SU-DHL-6 (cell line): ENCODE measurements around the gene RAC2.

Experiments
- H2AFZ ChIP-seq: fragments of 200-600 bp; sonication (generic); 2 replicates; pipeline ENCODE4 v1.6.1; 2014; ENCODE audit warnings: low read depth, mild to moderate bottlenecking, moderate library complexity, mixed read lengths, antibody characterized with exemption, low read length; ENCODE audit not compliant: severe bottlenecking
- H3F3A ChIP-seq: fragments of 200-600 bp; shearing (Covaris generic); 2 replicates; pipeline ENCODE4 v1.6.0; 2016; ENCODE audit warnings: antibody characterized with exemption, mild to moderate bottlenecking; ENCODE audit not compliant: insufficient read depth
- H3K27ac ChIP-seq: fragments of 200-600 bp; sonication (generic); 2 replicates; pipeline ENCODE4 v1.5.1; 2016; ENCODE audit warnings: low read depth, mild to moderate bottlenecking, low read length, moderate library complexity, mixed read lengths
- H3K27me3 ChIP-seq: fragments of 200-600 bp; sonication (generic), shearing (Covaris generic); 2 replicates; pipeline ENCODE4 v1.6.0; 2014; ENCODE audit warnings: mild to moderate bottlenecking, low read length
- H3K36me3 ChIP-seq: fragments of 200-600 bp; sonication (generic); 2 replicates; pipeline ENCODE4 v1.6.1; 2014; ENCODE audit warnings: mild to moderate bottlenecking, low read length, mixed read lengths
- H3K4me2 ChIP-seq: fragments of 300-600, 200-600 bp; shearing (Covaris generic), sonication (generic); 2 replicates; pipeline ENCODE4 v1.6.0; 2014; ENCODE audit warnings: low read length, low read depth, mild to moderate bottlenecking; ENCODE audit not compliant: poor library complexity, severe bottlenecking
- H3K4me3 ChIP-seq: fragments of 200-600 bp; sonication (generic); 2 replicates; pipeline ENCODE4 v1.5.1; 2014; ENCODE audit warnings: antibody characterized with exemption, low read length, mild to moderate bottlenecking, mixed read lengths; ENCODE audit not compliant: insufficient read depth, poor library complexity, severe bottlenecking
- H3K79me2 ChIP-seq: fragments of 200-600 bp; sonication (generic); 2 replicates; pipeline ENCODE4 v1.6.1; 2014; ENCODE audit warnings: mild to moderate bottlenecking, low read length, moderate library complexity; ENCODE audit not compliant: insufficient read depth
- H3K9ac ChIP-seq: fragments of 200-600 bp; sonication (generic); 2 replicates; pipeline ENCODE4 v1.7.0; 2014; ENCODE audit warnings: mild to moderate bottlenecking, low read length
- H3K9me2 ChIP-seq: fragments of 200-600 bp; sonication (generic); replicated peaks from 2 replicates; pipeline ENCODE4 v1.6.1; 2014; ENCODE audit warnings: low read length; ENCODE audit not compliant: insufficient read depth
- H3K9me3 ChIP-seq: fragments of 200-600 bp; sonication (generic); 2 replicates; pipeline ENCODE4 v1.6.1; 2014; ENCODE audit warnings: low read length, mixed read lengths; ENCODE audit not compliant: insufficient read depth
- H4K20me1 ChIP-seq: fragments of 200-600 bp; sonication (generic); 2 replicates; pipeline ENCODE4 v1.6.1; 2014; ENCODE audit warnings: low read depth, mild to moderate bottlenecking, antibody characterized with exemption, low read length, moderate library complexity, mixed read lengths
- CTCF ChIP-seq: fragments of 200-600 bp; sonication (generic); IDR thresholded peaks from one replicate; pipeline ENCODE4 v1.5.1; 2017; ENCODE audit warnings: antibody characterized with exemption, mild to moderate bottlenecking, low read length, moderate library complexity; ENCODE audit not compliant: insufficient read depth, poor library complexity, severe bottlenecking
- EZH2phosphoT487 ChIP-seq: fragments of 200-600 bp; sonication (generic), shearing (Covaris generic); conservative IDR thresholded peaks from 2 replicates; pipeline ENCODE4 v1.6.1; 2018; ENCODE audit warnings: mild to moderate bottlenecking, antibody characterized with exemption, low read length, moderate library complexity, mixed read lengths

Gene RAC2

DNA sequence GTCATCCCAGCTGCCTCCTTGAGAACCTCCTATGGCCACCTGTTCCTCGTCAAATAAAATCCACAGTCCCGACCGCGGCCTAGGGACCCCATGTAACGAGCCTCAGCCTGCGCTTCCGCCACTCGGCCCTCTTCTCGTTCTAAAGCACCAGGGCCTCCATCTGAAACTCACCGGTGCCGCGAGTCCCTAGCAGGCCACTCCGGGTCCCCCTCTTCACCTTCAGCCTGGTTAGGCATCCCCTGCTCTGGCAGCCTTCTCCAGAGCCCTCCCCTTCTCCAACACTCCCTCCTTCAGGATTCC, 29.4 kb downstream of the RAC2 start:
- Histone ChIP-seq H3K27ac (no peak overlapping the region), H3F3A (peaks cover 13% of the 10 kb centered on the region), H3K9me3 (no peaks in the 10 kb centered on the region), H3K4me2 (no peak overlapping the region), H3K9me2 (no peaks in the 10 kb centered on the region), H3K79me2 (no peaks in the 10 kb centered on the region), H3K27me3 (no peaks in the 10 kb centered on the region), H3K36me3 (no peaks in the 10 kb centered on the region), H3K9ac (no peak overlapping the region), H3K4me3 (no peak overlapping the region), H2AFZ (no peak overlapping the region), H4K20me1 (no peaks in the 10 kb centered on the region)
- TF ChIP-seq EZH2phosphoT487 (no peak), CTCF (no peak)

DNA sequence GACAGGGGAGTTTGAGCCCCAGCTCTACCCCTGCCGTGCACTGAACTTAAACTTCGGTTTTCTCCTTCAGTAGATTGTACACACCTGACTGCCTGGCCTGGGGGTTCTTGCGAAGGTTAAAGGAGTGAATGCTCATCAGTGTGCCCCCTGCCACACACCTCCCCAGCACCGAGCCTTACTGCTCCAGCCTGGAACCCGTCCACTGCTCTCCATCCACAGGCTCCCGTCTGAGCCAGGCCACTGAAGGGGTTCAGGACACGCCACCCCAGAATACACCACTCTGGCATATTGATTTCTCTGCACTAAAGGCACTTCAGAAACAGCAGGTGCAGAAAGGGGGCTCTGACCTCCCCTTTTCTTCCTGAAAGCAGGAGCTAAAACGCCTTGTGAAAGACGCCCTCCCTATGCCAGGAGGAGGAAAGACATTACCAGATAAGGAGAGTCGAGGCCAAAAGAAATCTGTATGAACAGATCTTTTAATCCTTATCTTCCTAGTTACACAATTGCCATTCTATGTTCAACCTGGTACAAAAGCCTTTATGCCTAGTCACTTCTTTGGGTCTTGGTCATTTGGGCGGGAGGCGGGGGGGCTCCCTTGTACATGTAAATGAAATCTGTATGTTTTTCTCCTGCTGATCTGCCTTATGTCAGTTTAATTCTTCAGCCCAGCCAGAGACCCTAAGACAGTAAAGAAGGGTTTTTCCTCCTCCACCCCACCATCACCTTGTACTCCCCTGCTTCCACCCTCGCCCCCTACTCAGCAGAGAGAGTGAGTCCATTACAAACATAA, 29.9 kb downstream of the RAC2 start:
- no peaks in the 10 kb centered on the region for H3K9me3 ChIP-seq
- no peaks in the 10 kb centered on the region for H3K9me2 ChIP-seq
- no peak overlapping the region for H3K27ac ChIP-seq
- H3K9ac ChIP-seq, result no peak overlapping the region
- no peak overlapping the region for H3K4me3 ChIP-seq
- H3K79me2 ChIP-seq, result no peaks in the 10 kb centered on the region
- H4K20me1 ChIP-seq, result no peaks in the 10 kb centered on the region
- H3K27me3 ChIP-seq, result no peaks in the 10 kb centered on the region
- no peak overlapping the region for H2AFZ ChIP-seq
- no peaks in the 10 kb centered on the region for H3K36me3 ChIP-seq
- H3K4me2 ChIP-seq, result no peak overlapping the region
- H3F3A ChIP-seq, result peaks cover 8% of the 10 kb centered on the region
- TF ChIP-seq EZH2phosphoT487 (no peak), CTCF (no peak)

- Histone ChIP-seq H3K27me3 (no peaks in the 10 kb centered on the region), H3K9ac (no peak overlapping the region), H3K4me2 (no peak overlapping the region), H2AFZ (no peak overlapping the region), H3K4me3 (no peak overlapping the region), H3K9me2 (no peaks in the 10 kb centered on the region), H3K9me3 (no peaks in the 10 kb centered on the region), H3K27ac (no peak overlapping the region), H3K79me2 (no peaks in the 10 kb centered on the region), H4K20me1 (no peaks in the 10 kb centered on the region), H3K36me3 (no peaks in the 10 kb centered on the region), H3F3A (no peaks in the 10 kb centered on the region)
- no peak for TF ChIP-seq EZH2phosphoT487
- TF ChIP-seq CTCF, result no peak
These were observed 30.7 kb downstream of the RAC2 start for GRCh38 chr22:37213218-37213855.
